DMS 273 (cell line): ENCODE results near the gene MTG2.
A peak's percentile ranks its signal among the peaks of the same experiment; 100 is the strongest.

Experiments used
- DNase-seq: peaks from one replicate; lab custom pipeline; 2025; ENCODE audit not compliant: unreplicated experiment; lab: John Stamatoyannopoulos, UW

Gene MTG2

DNA sequence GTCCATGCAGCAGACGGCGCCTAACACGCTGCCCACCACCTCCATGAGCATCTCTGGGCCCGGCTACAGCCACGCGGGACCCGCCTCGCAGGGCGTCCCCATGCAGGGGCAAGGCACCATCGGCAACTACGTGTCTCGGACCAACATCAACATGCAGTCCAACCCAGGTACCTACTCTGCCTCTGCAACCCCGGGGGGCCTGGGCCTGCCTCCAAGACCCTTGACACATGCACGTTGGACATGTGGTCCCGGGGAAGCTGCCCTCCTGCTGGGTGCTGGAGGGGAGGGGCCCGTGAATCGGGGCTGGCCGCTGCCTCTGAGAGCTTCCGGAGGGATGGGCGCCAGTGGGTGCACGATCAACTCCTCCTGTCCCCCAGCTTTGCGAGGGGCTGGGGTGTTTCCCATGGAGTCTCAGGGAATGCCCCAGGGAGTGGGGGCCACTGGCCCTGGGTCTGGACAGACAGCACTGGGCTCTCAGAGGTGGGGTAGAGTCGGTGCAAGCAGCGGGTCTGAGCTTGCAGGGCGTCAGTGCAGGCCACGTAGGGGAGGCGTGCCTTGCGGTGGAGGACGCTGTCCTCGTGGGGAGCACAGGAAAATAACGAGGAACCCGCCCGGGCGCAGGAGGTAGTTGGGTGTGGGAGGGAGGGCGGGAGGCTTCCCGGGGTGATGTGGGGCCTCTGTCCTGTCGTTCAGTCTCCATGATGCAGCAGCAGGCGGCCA is 19.9 kb upstream of the MTG2 start:
- no peak for DNase-seq

- DNase-seq = no peak
Measured at GRCh38 chr20:62163485-62163865, 19.4 kb upstream of the MTG2 start.

DNA sequence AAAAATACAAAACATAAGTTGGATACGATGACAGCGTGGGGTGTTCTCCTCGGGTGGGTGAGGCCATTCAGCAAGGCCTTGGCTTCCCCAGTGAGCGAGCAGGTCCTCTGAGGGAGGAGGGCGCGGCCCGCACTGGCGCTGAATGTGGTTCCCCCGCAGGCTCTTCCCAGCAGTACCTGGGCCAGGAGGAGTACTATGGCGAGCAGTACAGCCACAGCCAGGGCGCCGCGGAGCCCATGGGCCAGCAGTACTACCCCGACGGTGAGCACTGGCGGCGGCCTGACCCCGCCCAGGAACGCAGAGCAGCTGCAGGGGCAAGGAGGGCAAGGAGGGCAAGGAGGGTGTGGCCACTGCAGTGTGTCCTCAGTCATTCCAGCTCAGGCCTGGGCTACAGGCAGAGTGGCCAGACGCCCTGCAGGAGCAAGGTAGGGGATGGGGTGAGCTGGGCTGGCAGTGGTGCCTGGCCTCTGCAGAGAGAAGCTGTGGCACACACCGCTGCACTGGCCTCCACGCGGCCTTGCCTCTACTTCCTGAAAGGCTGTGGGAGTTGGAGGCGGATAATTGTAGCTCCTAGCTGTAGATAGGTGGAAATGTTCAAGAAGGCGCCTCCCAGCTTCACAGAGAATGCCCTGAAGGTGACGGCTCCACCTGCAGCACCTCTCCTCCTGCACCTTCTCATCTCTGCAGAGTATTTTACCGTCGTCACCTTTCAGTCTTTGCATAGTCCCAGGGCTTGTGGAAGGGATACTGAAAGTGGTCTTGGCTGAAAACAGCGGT is 18.7 kb upstream of the MTG2 start:
- no peak for DNase-seq

DNA sequence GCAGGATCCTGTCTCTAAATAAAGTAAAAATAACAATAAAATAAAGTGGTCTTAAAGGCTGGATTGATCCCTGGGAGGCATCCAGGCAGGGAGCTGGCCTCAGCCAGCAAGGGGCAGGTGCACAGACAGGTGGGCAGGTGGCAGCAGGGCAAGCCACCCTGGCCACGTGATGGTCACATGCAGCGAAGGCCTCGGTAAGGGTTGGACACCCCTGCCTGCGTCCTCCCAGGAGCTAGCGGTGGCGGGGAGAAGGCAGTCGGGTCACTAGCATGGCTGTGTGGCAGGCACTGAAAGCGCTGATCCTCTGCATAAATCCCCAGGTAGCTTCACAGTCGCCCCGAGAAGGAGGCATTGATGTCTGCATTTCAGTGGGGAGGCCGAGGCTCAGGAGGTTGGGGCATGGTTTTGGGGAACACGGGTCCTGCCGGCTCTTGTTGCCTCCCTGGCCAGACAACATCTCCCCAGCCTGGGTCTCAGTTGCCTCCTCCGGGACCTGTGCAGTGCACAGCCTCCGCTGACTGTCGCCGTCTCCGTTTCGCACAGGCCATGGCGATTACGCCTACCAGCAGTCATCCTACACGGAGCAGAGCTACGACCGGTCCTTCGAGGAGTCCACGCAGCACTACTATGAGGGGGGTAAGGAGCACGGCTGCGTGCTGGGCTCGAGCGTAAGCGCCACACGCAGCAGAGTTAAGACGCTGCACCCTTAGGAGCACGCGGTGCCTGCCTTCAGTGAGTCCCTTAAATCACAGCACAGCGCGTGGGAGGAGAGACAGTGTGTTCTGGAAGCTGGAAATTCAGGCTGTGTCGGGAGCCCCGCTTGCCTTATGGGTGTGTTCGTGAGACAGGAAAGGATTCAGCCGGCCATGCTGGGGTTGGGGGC is 17.7 kb upstream of the MTG2 start:
- DNase-seq = no peak

- no peak for DNase-seq
Measured at GRCh38 chr20:62165762-62166399, 16.9 kb upstream of the MTG2 start.

- no peak for DNase-seq
Measured at GRCh38 chr20:62167474-62167873, 15.4 kb upstream of the MTG2 start.

- peak; percentile 79 for DNase-seq
Measured at GRCh38 chr20:62168061-62168460, 14.8 kb upstream of the MTG2 start.

- no peak for DNase-seq
Measured at GRCh38 chr20:62168890-62169435, 13.9 kb upstream of the MTG2 start.

DNA sequence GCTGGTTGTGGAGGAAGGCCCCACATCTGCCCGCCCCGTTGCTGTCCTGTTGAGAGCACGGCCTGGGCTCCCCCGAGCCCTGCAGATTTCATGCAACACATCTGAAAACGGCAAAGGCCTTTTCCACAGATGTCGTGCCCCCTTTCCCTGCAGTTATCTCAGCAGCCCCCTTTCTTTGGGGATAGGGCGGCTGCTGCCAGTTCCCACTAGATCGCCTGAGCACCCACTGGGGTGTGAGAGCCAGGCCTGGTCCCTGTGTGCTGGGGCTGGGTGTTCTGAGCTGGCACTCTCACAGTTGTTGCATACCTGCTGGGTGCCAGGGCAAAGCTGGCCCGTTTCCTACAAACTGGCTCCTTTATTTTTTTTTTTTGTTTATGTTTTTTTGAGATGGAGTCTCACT is 12.3 kb upstream of the MTG2 start:
- DNase-seq = no peak

DNA sequence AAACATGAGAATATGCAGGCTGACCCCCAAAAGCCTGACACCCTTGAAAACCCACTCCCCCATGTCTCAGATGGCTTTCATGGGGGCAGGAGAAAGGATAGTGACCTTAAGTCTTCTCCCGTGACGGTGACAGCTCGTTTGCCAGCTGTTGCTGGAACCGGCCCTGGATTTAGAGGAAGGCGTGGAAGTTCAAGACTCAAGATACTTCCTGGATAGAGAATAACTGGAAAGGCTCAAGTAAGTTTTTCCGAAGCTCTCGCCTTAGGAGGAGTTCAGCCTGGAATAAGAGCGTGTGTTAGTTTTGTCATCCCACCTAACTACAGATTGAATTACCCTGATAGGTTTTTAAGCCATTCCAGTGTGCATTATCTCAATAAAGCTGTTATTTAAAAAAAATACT is 11.6 kb upstream of the MTG2 start:
- DNase-seq = no peak

DNA sequence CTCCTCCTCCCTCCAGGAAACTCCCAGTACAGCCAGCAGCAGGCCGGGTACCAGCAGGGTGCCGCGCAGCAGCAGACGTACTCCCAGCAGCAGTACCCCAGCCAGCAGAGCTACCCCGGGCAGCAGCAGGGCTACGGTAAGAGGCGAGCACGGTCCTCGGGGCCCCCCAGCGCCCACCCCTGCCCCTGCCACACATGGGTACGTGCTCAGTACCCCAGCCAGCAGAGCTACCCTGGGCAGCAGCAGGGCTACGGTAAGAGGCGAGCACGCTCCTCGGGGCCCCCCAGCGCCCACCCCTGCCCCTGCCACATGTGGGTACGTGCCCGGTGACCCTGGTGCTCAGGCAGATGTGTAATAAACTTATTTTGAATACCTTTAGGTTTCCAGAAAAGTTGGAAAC is 10.2 kb upstream of the MTG2 start:
- DNase-seq = no peak

GRCh38 chr20:62174021-62174804 is 8.6 kb upstream of the MTG2 start:
- DNase-seq = no peak

GRCh38 chr20:62174870-62175624 is 7.8 kb upstream of the MTG2 start:
- no peak for DNase-seq

DNA sequence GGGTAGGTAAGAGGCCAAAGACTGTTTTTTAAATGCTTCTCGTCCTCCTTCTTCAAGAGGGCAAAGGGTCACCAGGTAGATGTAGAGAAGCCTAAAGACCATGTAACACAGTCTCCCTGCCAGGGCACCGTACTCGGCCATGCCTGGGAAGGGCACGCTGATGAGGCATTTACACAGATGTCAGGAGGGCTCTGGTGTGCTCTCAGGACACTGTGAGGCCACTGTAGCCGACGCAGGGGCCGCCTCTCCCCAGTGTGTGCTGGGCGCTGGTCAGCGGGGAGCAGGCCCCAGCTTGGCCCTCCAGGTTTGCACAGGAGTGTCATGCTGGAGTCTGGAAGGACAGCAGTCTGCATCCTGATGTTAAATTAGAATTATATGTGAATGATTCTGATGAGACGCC is 7.1 kb upstream of the MTG2 start:
- DNase-seq = no peak

DNA sequence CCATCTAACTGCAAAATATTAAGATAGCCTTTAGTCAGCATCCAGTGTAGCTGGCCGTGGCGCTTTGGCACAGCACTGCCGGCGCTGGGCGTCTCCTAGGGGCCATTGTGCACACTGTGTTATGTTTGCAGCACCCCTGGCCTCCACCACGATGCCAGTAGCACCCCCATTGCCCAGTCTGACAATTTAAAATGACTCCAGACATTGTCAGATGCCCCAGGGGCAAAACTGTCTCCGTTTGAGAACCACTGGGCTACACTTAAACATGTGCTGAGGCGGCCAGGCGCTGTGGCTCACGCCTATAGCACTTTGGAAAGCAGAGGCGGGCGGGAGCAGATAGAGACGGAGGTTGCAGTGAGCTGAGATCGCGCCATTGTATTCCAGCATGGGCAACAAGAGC is 6.0 kb upstream of the MTG2 start:
- no peak for DNase-seq

- DNase-seq = no peak
Measured at GRCh38 chr20:62177307-62177706, 5.5 kb upstream of the MTG2 start.

GRCh38 chr20:62178316-62179161 is 4.3 kb upstream of the MTG2 start:
- no peak for DNase-seq

GRCh38 chr20:62179162-62179504 is 3.7 kb upstream of the MTG2 start:
- DNase-seq = no peak

DNA sequence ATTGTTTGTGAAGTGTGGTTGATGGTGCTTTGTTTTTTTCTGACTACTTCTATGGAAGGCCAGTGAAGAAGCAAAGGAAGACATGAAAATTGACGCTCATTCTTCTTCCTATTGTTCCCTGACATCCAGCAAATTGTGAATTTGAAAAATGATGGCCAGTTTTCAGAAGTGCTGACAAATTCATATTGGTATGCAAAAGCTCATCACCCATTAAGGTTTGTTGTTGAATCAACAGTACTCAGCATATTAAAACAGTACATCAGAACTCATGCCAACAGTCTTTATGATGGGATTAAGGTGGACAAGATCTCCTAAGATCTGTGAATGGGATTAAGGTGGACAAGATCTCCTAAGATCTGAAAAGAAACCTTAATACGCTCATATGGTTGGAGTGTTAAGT is 1.0 kb upstream of the MTG2 start:
- DNase-seq = no peak
